Epidermal melanocyte (primary cell): Measurements from ENCODE around the gene PSMB2.

Experiments
- DNase-seq: peaks from one replicate; pipeline ENCODE4 v3.0.0; 2011; ENCODE audit warnings: low spot score; ENCODE audit not compliant: insufficient read length

PSMB2 gene

GRCh38 chr1:35642471-35642955 is 1.2 kb upstream of the PSMB2 start:
- no peak for DNase-seq

- DNase-seq = no peak
These were observed 720 bp downstream of the PSMB2 start for GRCh38 chr1:35640380-35641232.

- DNase-seq = no peak
These were observed 3.9 kb downstream of the PSMB2 start for GRCh38 chr1:35637401-35637809.

GRCh38 chr1:35633547-35633946 is 7.8 kb downstream of the PSMB2 start:
- no peak for DNase-seq

DNA sequence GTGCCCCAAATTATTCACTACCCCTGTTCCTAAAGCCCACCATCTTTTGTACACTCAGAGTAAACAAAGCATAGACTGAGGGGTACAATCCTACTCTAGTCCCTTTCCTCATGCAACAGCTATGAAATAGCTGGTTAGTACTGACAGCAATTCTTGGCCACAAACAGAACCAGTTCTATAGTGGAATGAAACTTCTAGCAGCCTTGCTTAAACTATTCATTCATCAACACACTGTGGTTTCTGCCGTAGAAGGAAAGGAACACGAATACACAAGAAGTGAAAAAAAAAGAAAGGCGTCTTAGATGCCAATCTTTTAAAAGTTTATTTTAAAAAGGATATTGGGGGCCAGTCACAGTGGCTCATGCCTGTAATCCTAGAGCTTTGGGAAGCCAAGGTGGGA is 9.9 kb downstream of the PSMB2 start:
- DNase-seq = no peak

DNA sequence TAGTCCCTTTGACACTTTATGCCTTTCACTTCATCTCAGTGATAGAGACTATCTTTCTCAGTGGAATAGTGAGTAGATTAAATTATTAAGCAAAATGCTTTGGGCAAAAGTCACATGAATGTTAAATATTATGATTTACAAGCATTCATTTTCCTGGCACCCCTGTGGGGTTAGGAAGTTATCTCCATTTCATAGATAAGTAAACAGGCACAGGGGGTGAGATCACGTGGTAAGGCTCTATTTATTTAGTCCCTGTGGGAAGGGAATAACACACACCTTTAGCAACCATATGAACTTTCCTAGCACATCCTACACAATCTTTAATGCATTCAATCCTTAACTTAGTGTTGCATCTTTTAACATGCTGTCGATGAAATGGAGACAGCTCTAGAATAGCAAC is 12.3 kb downstream of the PSMB2 start:
- DNase-seq = no peak

DNA sequence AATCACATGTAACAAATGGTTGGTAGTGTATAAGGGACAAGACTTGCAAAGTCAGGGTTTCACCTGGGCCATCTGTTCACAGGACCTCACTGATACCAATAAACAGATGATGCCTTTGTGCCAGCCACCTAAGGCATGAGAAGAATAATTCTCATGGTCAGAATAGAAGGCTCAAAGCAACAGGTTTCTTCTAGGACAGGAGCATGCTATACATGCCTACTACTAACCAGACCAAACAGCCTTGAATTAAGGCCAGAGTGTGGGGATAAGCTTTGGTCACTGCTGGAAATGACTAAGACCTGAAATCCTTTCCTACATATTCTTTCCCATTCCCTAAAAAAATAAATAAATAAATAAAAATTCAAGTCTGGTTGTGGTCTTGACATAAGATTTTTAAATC is 17.5 kb downstream of the PSMB2 start:
- DNase-seq = no peak

DNA sequence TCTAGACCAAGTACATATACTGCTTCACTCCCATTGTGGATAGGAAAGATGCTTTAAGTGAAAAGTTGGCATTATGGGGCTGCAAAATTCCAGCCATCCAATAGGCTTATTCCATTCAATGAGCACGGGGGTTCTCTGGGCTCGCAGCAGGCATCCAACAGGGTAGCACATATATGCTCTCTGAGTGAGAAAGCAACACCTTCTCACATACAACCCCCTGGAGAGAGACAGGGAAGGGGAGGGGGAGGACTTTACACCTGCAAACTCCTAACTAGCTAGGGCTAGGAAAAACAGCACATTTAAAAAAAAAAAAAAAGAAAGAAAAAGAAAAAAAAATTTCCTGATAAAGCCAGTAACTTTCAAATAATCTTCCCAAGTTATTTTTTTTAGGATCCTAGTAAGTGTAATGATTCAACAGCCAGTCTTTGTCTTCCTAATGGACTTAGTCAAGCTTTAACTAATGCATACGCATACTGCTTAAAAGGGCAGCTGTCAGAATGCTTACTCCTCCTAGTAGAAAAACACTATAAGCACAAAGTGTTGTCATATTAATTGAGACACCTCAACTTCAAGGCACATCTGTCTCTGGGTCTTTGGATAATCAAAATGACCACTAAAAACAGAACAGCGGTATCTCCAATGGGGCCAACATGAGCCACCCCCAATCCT is 18.7 kb downstream of the PSMB2 start:
- DNase-seq = no peak

GRCh38 chr1:35619237-35620121 is 21.8 kb downstream of the PSMB2 start:
- no peak for DNase-seq

GRCh38 chr1:35615440-35615839 is 25.9 kb downstream of the PSMB2 start:
- no peak for DNase-seq

GRCh38 chr1:35611655-35612054 is 29.7 kb downstream of the PSMB2 start:
- DNase-seq = no peak

DNA sequence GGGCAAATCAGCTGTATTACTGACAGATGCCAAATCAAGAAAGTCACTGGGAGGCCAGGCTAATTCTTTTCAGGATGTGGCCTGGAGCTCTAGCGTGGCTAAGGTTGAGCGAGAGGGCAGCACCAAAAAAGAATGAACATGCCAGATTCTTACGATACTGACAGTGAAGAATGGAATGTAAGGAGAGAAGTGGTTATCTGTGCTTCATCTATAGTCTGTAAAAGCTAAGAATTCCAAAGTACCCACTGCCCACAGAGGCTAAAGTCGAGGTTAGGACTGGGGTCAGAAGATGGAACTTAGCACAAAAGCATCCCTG is 35.5 kb downstream of the PSMB2 start:
- peak; percentile 59 for DNase-seq

- no peak for DNase-seq
These were observed 36.1 kb downstream of the PSMB2 start for GRCh38 chr1:35605071-35605866.

DNA sequence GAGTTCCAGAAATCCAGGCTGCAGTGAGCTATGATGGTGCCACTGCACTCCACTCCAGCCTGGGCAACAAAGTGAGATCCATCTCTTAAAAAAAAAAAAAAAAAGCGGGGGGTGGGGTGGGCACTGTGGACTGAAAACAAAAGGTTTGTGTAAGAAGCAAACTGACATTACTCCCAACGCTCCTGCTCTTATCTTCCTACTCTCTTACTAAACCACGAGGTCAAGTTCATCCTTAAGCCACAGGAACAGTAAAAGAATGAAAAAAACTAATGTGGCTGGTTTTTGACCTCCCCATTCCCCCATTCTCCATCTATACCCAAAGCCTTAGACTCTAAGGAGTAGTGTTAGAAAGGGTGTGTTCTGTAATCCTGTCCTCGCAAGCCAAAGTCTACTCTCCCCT is 37.4 kb downstream of the PSMB2 start:
- DNase-seq = no peak

- peak; percentile 69 for DNase-seq
These were observed 37.9 kb downstream of the PSMB2 start for GRCh38 chr1:35603468-35603867.

- no peak for DNase-seq
These were observed 40.7 kb downstream of the PSMB2 start for GRCh38 chr1:35600593-35600992.

- no peak for DNase-seq
These were observed 41.9 kb downstream of the PSMB2 start for GRCh38 chr1:35599411-35599810.

- no peak for DNase-seq
These were observed 42.4 kb downstream of the PSMB2 start for GRCh38 chr1:35598895-35599294.

DNA sequence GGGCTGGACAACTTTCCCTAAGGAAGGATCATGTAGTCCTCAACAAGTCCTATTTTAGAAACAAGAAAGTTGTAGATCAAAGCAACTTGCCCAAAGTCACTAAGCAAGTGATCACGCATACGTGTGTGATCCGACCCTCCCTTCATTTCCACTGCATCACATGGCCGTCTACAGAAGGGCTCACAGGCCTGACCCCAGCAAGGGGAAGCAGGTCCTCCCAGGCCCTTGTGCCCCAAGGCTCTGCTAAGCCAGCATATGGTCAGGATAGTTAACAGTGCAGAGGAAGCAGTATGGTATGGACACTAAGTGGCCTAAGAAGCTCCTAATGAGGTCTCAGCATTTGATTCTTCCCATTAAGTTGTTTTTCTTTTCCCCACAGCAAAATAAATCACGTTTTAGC is 43.5 kb downstream of the PSMB2 start:
- DNase-seq = no peak

- no peak for DNase-seq
These were observed 45.6 kb downstream of the PSMB2 start for GRCh38 chr1:35595684-35596083.
